OCI-LY7 (cell line): ENCODE measurements around the gene CIAO3. TPM values are rescaled to one million over a fixed set of nuclear protein-coding genes. Genes with fewer than 3 reads are reported as not detected.

Experiments
- BruUV-seq: library from RNA; stranded (reverse); fragments of 400-500 nt; replicated peaks from 2 replicates; lab custom pipeline; 2021; lab: Mats Ljungman, UMichigan
- CTCF ChIA-PET: fragments of 300-600 bp; sonication (Branson Sonifier 250); formaldehyde crosslinking; loops from one replicate; lab custom pipeline; 2022; ENCODE audit warnings: antibody characterized with exemption; ENCODE audit not compliant: unreplicated experiment; lab: Charles Lee
- POLR2A ChIA-PET: fragments of 300-600 bp; sonication (Branson Sonifier 250); formaldehyde crosslinking; loops from one replicate; lab custom pipeline; 2022; ENCODE audit warnings: antibody characterized with exemption; lab: Charles Lee
- DNase-seq: peaks from one replicate; pipeline ENCODE4 v3.0.0-alpha.2; 2015; ENCODE audit warnings: low spot score
- H2AFZ ChIP-seq: fragments of 200-600 bp; sonication (generic), shearing (Covaris generic); 2 replicates; pipeline ENCODE4 v1.6.1; 2014; ENCODE audit warnings: mild to moderate bottlenecking, antibody characterized with exemption, low read length, moderate library complexity
- H3K27ac ChIP-seq: fragments of 200-600 bp; sonication (generic); 2 replicates; pipeline ENCODE4 v1.5.1; 2014; ENCODE audit warnings: mixed run types, low read depth, mild to moderate bottlenecking, moderate library complexity, low read length, inconsistent platforms; ENCODE audit not compliant: poor library complexity, severe bottlenecking
- H3K36me3 ChIP-seq: fragments of 200-600 bp; sonication (generic); 2 replicates; pipeline ENCODE4 v1.6.1; 2014; ENCODE audit warnings: mild to moderate bottlenecking, antibody characterized with exemption, low read length, moderate library complexity, mixed read lengths; ENCODE audit not compliant: insufficient read depth
- H3K4me1 ChIP-seq: fragments of 200-600 bp; sonication (generic); 2 replicates; pipeline ENCODE4 v1.5.1; 2014; ENCODE audit warnings: mild to moderate bottlenecking, low read length; ENCODE audit not compliant: insufficient read depth, poor library complexity, severe bottlenecking
- H3K4me2 ChIP-seq: fragments of 200-600 bp; sonication (generic); 2 replicates; pipeline ENCODE4 v1.6.1; 2014; ENCODE audit warnings: mild to moderate bottlenecking, low read length
- H3K4me3 ChIP-seq: fragments of 200-600 bp; sonication (generic); 2 replicates; pipeline ENCODE4 v1.5.1; 2014; ENCODE audit warnings: mild to moderate bottlenecking, low read depth, low read length; ENCODE audit not compliant: poor library complexity, severe bottlenecking
- H3K79me2 ChIP-seq: fragments of 200-600 bp; sonication (generic); 2 replicates; pipeline ENCODE4 v1.6.1; 2016; ENCODE audit warnings: low read depth, mild to moderate bottlenecking, low read length, moderate library complexity, mixed read lengths; ENCODE audit not compliant: insufficient read depth
- H3K9me2 ChIP-seq: fragments of 200-600 bp; sonication (generic); 2 replicates; pipeline ENCODE4 v1.6.1; 2016; ENCODE audit warnings: mild to moderate bottlenecking, low read length, mixed read lengths; ENCODE audit not compliant: insufficient read depth
- H3K9me3 ChIP-seq: fragments of 200-600 bp; sonication (generic); 2 replicates; pipeline ENCODE4 v1.6.1; 2014; ENCODE audit warnings: mild to moderate bottlenecking, mixed run types, low read length, mixed read lengths
- H4K20me1 ChIP-seq: fragments of 200-600 bp; sonication (generic); 2 replicates; pipeline ENCODE4 v1.6.1; 2014; ENCODE audit warnings: mild to moderate bottlenecking, antibody characterized with exemption, low read length, moderate library complexity, mixed read lengths; ENCODE audit not compliant: insufficient read depth
- CTCF ChIP-seq: fragments of 200-600 bp; sonication (generic); conservative IDR thresholded peaks from 2 replicates; pipeline ENCODE4 v1.5.1; 2014; ENCODE audit warnings: mild to moderate bottlenecking, antibody characterized with exemption, low read length, moderate library complexity, mixed read lengths
- EZH2phosphoT487 ChIP-seq: fragments of 200-600 bp; sonication (generic); IDR thresholded peaks from 2 replicates; pipeline ENCODE4 v1.6.1; 2018; ENCODE audit warnings: low read depth, borderline replicate concordance, mild to moderate bottlenecking, mixed run types, antibody characterized with exemption, low read length, moderate library complexity, mixed read lengths
- intact Hi-C: fragments of 100-400 bp; cut with micrococcal nuclease; formaldehyde crosslinking; loops from one replicate; pipeline ENCODE4 v1.10.0; 2022; ENCODE audit not compliant: unreplicated experiment
- total RNA-seq, 2 experiments: library from RNA; depleted of rRNA in 1 of 2; stranded (reverse); fragments of >200 nt in 1 of 2; shearing (Covaris generic) in 1 of 2; gene quantifications; 2 replicates each; pipeline ENCODE4 v1.2.3, GENCODE V29; 2014 to 2022

Gene CIAO3
- total RNA-seq, 2 experiments from 2014 or later: 156 to 169 TPM

GRCh38 chr16:762595-763268, 21.9 kb upstream of the CIAO3 start:
- Histone ChIP-seq H3K27ac (no peak overlapping the region), H2AFZ (no peak overlapping the region), H3K79me2 (no peaks in the 10 kb centered on the region), H3K9me3 (no peaks in the 10 kb centered on the region), H3K4me2 (no peak overlapping the region), H4K20me1 (no peaks in the 10 kb centered on the region), H3K9me2 (no peaks in the 10 kb centered on the region), H3K36me3 (no peaks in the 10 kb centered on the region), H3K4me1 (no peaks in the 10 kb centered on the region), H3K4me3 (no peak overlapping the region)
- no TSS peak for BruUV-seq
- POLR2A ChIA-PET: interaction anchor here (0.6 kb wide), 1 partner anchor 11 kb away, joined by 6 read pairs; no protein-coding TSS in a partner anchor
- CTCF ChIA-PET: no interaction called here
- TF ChIP-seq EZH2phosphoT487 (no peak), CTCF (no peak)
- intact Hi-C loops: no loop called here
- no peak for DNase-seq

GRCh38 chr16:761625-762513, 21.1 kb upstream of the CIAO3 start:
- Histone ChIP-seq H3K4me1 (no peaks in the 10 kb centered on the region), H3K4me3 (no peak overlapping the region), H3K79me2 (no peaks in the 10 kb centered on the region), H3K9me3 (no peaks in the 10 kb centered on the region), H3K27ac (no peak overlapping the region), H3K36me3 (no peaks in the 10 kb centered on the region), H4K20me1 (no peaks in the 10 kb centered on the region), H3K4me2 (no peak overlapping the region), H3K9me2 (no peaks in the 10 kb centered on the region), H2AFZ (no peak overlapping the region)
- ChIA-PET POLR2A (no interaction called here), CTCF (no interaction called here)
- intact Hi-C loops: no loop called here
- no peak for DNase-seq
- BruUV-seq: no TSS peak
- TF ChIP-seq CTCF (no peak), EZH2phosphoT487 (no peak)
